Measurements from ENCODE around the gene TBC1D12.

DNA sequence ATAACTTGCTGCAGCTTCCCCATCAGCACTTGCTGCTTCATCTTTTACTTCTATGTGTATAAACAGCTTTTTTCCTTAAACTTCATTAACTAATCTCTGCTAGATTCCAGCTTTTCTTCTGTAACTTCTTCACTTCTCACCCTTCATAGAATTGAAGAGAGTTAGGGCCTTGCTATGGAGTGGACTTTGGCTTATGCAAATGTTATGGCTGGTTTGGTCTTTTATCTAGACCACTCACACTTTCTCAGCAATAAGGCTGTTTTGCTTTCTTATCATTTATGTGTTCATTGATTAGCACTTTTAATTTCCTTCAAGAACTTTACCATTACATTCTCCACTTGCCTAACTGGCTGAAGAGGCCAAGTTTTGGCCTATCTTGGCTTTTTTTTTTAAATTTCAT, 79.1 kb downstream of the TBC1D12 start:
- TF ChIP-seq SIN3A (IDR thresholded peaks at IDR 0.05; ENCODE audit: borderline replicate concordance, insufficient read depth, low read length) (no peak), POLR2AphosphoS5 (IDR thresholded peaks at IDR 0.05; ENCODE audit: low read depth, low read length) (no peak)

Data from PFSK-1 (cell line).